Activated T-cell treated with anti-CD3 and anti-CD28 coated beads for 48 hours (primary cell): ENCODE data around the gene CTIF.
"Not testable (repeated sequence)": the region's sequence is repeated elsewhere in the genome, so short reads cannot be mapped to it uniquely, and the experiment has no call there.

Experiments
- DNase-seq: peaks from one replicate; pipeline ENCODE4 v3.0.0-alpha.2; 2020; ENCODE audit warnings: low read depth

Gene CTIF

DNA sequence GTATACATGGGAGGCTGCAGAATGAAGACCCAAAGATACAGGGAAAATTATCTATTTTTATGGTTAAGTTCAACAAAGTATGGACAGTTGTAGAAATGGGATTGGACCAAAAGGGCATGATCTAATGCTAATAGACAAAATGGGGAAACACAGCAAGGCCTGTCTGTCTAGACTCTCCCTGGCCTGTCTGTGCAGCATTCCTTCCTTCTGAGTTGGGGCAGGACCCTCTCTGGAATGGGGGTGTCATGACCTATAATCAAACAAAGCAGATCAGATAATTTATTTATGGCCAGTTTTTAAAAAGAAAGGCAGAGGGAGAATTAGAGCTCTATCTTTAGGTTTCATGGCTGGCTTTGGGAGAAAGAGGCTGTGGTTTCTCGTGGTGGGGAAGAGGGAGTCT lies 104.4 kb downstream of the CTIF start:
- DNase-seq = no peak

DNA sequence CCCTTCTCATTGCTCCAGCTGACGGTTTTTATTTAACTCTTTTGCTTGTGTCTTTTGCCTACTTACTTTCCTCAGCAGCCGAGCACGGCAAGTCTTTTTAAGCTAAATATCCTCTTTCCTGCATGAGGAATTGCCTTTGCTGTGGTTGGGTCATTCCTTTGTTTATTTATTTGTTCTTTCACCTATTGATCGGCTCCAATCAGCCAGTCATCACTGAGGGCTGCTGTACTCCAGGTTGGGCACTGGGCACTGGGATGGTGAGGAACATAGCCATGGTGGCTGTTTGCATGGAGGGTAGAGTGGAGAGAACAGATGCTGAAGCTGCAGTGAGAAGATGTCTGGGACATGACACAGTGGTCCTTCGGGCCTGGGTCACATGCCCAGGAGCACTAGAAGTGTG lies 105.2 kb downstream of the CTIF start:
- no peak for DNase-seq

DNA sequence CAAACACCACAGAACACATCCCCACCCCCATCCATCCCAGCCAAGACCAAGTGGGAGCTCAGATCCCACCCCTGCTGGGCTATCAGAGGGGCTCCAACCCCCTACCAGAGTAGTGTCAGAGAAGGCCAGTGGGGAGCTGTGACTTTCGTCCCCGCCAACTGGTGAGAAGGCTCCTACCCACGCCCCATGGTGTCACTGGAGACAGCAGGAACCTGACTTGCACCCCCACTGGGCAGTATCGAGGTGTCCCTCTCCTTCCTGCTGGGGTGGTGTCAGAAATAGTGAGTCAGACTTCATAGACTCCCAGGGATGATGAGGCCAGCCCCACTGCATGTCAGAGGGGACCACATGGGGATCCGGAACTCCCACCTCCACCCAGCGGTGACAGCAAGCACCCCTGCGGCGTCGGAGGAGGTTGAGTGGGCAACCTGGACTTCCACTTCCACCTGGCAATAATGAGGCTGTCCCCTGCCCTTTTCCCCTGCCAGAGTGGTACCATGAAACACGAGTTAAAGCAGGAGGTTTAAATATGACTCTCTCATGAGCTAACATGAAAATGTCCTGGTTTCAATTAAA lies 106.7 kb downstream of the CTIF start:
- DNase-seq = no peak

DNA sequence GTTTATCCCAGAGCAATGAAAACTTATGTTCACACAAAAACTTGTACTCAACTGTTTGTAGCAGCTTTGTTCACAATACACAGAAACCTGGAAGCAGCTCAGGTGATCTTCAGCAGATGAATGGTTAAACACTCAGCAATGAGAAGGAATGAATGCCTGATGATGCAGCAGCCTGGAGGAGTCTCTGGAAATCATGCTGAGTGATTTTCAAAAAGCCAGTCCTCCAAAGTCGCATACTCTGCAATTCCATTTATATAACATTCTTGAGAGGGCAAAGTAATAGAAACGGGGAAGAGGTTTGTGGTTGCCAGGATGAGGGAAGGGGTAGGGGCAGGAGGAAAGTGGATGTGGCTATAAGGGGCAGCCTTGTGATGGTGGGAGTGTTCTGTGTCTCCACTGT lies 108.1 kb downstream of the CTIF start:
- no peak for DNase-seq

- DNase-seq = no peak
Observed at GRCh38 chr18:48649231-48649630, 110.4 kb downstream of the CTIF start.

GRCh38 chr18:48654591-48654990 lies 115.8 kb downstream of the CTIF start:
- not testable (repeated sequence) for DNase-seq

DNA sequence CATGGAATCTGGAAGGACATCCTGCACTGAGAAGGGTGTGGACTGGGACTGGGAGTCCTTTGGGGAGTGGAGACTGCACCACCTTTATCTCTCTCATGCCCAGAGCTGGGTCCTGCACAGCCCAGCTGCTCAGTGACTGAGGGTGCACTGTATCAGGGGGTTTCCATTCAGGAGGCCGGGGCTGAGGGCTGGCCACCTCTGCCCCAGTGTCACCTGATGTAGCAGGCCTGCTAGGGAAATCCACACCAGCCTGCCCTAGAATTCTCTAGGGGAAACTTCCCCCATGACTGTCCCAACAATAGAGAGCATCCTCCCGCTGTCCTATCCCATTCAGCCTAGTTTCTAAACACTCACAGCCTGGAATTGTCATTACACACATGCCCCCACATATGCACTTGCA lies 116.7 kb downstream of the CTIF start:
- no peak for DNase-seq

GRCh38 chr18:48656176-48656575 lies 117.3 kb downstream of the CTIF start:
- DNase-seq = no peak

- no peak for DNase-seq
Observed at GRCh38 chr18:48656582-48656981, 117.8 kb downstream of the CTIF start.

DNA sequence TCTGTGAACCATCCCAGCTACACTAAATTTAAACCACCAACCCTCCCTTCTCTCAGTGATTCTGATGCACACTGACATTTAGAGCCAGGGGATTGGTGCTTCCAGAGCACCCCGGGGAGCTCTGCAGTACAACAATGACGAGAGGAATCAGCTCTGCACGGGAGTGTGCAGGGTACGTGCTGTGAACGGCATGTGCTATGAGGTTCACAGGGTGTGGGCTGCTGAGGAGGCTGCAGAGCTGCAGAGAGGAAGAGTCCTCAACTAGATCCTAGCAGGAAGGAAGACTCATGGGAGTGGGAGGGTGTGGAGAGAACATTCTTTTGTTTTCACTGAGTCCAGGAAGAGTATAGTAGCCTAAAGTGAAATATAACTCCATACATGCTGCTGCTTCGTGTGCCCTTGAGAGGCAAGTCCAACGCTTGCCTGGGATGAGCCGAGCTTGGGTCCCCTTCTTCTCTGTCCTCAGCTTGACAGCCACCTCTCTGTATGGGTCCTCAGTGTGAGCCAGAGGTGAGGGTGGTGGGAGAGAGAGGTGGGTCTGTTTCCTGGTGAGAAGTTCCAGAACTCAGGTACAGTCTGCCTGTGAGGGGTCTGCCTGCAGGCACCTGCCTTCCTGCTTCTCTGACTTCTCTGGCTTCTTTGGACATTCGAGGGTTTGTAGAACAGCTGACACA lies 118.8 kb downstream of the CTIF start:
- no peak for DNase-seq

DNA sequence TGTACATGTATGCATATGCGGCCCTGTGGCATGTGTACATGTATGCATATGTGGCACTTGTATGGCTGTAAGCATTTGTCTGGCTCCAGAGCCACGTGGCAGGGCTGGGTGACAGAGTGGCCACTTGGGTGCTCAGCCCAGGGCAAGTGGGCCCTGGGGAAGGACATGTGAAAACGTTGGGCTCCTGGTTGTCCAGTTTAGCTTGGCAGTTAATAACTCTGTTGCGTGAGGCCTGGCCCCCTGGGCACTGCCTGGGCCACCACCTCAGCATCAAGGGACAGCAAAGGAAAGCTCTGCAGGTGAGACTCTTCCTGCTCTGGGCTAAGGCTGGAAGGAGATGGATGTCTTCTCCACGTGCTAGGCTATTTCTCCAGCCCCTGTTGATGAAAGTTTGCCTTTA lies 119.9 kb downstream of the CTIF start:
- no peak for DNase-seq

DNA sequence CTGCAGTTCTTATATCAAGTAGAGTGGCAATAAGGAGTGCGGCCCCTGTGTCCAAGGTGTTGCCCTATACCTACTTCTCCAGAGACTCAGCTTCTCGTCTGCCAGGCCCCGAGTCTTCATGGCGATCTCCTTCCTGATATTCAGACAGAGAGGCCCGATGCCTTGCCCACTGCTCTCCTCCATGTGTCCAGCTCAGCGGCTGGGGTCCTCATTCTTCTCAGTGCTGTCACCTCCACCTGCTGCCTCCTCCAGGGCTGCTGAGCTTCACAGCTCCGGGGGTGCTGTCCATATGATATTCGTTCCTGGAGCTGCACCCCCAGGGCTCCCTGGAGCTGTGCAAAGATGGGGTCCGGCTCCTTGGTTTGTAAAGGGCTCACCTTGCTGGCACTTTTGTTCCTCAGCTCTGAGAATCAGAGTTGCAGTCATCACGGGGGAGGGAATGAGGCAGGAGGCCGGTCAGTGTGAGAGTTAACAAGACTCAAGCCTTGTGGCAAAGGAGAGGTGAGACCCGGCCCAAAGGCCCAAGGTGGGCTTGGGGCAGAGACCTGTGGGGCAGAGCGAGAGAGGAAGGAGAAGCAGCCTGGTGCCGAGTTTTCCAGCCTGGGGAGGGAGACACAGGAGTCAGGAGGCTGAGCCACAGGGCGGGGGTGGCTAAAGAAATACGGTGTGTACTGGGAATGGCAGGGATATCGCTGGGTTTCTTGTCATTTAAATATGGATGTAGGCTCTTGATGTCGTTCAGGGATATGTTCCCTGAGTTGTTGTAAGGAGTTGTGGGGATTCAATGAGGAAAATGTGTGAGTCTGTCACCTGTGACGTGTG lies 120.6 kb downstream of the CTIF start:
- DNase-seq = no peak

GRCh38 chr18:48660346-48661228 lies 121.8 kb downstream of the CTIF start:
- DNase-seq = no peak

DNA sequence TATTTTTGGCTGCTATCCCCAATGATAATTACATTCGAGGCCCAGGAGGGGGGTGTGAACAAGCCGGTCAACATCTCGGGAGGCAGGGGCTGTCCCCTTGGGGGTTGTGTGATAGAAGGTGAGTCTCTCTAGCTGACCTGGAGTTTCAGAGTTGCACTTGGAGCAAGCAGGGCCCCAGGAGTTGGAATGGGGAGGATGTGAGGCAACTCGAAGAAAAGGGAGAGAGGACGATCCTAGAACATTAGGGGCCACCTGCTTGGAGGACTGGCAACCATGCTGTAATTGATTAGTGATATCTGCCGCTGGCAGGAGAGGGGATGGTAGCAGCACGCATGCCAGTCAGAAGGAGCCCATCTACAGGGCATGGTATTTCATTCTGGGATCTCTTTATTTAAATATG lies 122.6 kb downstream of the CTIF start:
- no peak for DNase-seq

GRCh38 chr18:48662011-48662661 lies 123.3 kb downstream of the CTIF start:
- DNase-seq = no peak

- no peak for DNase-seq
Observed at GRCh38 chr18:48663096-48663930, 124.5 kb downstream of the CTIF start.

GRCh38 chr18:48663931-48664847 lies 125.4 kb downstream of the CTIF start:
- peak; percentile 39 for DNase-seq

DNA sequence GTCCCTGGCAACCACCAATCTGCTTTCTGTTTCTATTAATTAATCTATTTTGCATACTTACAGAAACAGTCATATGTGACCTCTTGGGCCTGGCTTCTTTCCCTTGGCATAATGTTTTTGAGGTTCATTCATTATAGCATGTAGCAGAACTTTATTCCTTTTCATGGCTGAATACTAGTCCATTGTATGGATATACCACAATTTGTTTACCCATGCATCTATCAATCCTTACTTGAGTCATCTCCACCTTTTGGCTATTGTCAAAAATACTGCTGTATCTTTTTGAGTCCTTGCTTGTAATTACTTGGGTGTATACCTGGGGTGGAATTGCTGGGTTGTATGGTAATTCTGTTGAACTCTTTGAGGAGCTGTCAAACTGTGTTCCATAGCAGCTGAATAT lies 126.8 kb downstream of the CTIF start:
- DNase-seq = no peak

DNA sequence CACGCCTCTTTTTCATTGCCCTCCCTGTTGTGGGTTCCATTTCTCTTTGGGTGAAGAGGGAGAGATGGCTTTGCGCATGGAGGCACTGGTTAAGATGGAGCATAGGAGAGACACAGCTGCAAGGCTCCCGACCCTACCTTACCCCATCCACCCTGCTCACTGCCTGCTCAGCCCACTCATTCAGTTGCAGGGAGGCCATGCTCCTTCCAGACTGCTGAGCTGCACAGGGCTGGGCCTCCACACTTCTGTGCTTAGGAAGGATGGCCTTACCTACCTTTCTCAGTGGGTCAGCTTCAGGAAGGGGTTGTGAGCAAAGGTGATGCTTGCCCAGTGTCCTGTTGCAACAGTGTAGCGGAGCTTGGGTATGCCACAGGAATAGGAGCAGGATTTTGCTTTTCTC lies 127.8 kb downstream of the CTIF start:
- DNase-seq = no peak
